LNCaP clone FGC (cell line): ENCODE results near the gene ID1.
"Not testable (repeated sequence)": the region's sequence is repeated elsewhere in the genome, so short reads cannot be mapped to it uniquely, and the experiment has no call there.

Experiments
- DNase-seq: peaks from one replicate; pipeline ENCODE4 v3.0.0-alpha.2; 2011; ENCODE audit warnings: low read depth
- H3K4me3 ChIP-seq: 2 replicates; pipeline ENCODE4 v1.5.1; 2011; ENCODE audit warnings: mild to moderate bottlenecking, low read depth, low read length, control low read depth
- CTCF ChIP-seq: IDR thresholded peaks from 2 replicates; pipeline ENCODE4 v1.5.1; 2012; ENCODE audit warnings: mild to moderate bottlenecking; ENCODE audit not compliant: control insufficient read depth, insufficient read depth; ENCODE audit errors: extremely low read depth

ID1 gene

GRCh38 chr20:31643522-31643921 lies 38.4 kb downstream of the ID1 start:
- no peak for TF ChIP-seq CTCF
- no peak for DNase-seq
- no peak overlapping the region for H3K4me3 ChIP-seq

- no peak for DNase-seq
- no peak for TF ChIP-seq CTCF
- H3K4me3 ChIP-seq: no peak overlapping the region
These were observed 39.6 kb downstream of the ID1 start for GRCh38 chr20:31644701-31645100.

DNA sequence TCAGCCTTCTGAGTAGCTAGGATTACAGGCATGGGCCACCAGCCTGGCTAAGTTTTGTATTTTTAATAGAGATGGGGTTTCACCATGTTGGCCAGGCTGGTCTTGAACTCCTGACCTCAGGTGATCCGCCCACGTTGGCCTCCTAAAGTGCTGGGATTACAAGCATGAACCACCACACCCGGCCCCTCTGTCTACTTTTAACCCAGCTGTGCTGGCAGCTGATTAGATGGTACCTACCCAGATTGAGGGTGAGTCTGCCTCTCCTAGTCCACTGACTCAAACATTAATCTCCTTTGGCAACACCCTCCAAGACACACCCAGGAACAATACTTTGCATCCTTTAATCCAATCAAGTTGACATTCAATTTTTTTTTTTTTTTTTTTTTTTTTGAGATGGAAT lies 43.0 kb downstream of the ID1 start:
- DNase-seq, H3K4me3 ChIP-seq: not testable (repeated sequence)

- TF ChIP-seq CTCF: no peak
- peak; percentile 79 for DNase-seq
- H3K4me3 ChIP-seq: no peak overlapping the region
These were observed 47.9 kb downstream of the ID1 start for GRCh38 chr20:31652917-31653396.

DNA sequence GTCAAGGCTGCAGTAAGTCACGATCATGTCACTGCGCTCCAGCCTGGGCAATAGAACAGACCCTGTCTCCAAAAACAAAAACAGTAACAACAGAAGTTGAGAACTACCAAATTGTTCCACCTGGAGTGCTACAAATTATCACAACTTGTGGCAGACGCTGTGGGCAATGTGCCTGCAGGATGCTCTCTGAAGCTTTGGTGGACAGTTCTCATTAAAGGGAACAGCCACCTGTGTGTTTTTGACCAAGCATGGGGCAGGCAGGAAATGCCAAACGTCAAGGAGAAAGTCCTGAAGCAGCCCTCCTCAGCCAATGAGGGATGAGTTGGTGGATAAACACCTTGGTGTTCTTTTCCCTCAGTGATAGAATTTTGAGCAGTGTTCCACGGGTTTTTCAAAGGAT lies 48.5 kb downstream of the ID1 start:
- no peak overlapping the region for H3K4me3 ChIP-seq
- DNase-seq: no peak
- no peak for TF ChIP-seq CTCF

DNA sequence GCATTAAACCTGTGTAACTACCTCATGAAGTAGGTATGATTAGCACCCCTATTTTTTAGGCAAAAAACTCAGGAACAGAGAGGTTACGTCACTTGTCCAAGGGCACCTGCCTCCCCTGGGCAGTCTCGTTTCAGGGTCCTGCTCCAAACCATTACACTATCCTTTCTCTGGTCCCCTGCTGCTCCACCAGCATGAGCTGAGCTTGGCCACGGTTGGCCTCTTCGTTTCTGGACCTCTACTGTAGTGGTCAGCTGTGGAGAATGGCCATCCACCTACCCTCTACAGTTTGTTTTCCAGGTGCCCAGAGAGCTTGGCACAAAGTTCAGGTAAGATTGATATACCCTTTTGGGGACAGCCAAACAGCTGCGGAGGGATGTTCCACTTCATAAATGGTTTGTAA lies 49.4 kb downstream of the ID1 start:
- DNase-seq: no peak
- TF ChIP-seq CTCF: no peak
- no peak overlapping the region for H3K4me3 ChIP-seq
